HG03460 (cell line): ENCODE measurements around the gene UNC5C.

Experiments
- ATAC-seq: cut with Tn5 transposase; IDR thresholded peaks from one replicate; pipeline ENCODE4 v1.9.1; 2021; ENCODE audit not compliant: unreplicated experiment

Gene UNC5C

GRCh38 chr4:95410387-95410977 is 138.3 kb downstream of the UNC5C start:
- no peak for ATAC-seq

- ATAC-seq = no peak
Measured at GRCh38 chr4:95409750-95410149, 139.0 kb downstream of the UNC5C start.

DNA sequence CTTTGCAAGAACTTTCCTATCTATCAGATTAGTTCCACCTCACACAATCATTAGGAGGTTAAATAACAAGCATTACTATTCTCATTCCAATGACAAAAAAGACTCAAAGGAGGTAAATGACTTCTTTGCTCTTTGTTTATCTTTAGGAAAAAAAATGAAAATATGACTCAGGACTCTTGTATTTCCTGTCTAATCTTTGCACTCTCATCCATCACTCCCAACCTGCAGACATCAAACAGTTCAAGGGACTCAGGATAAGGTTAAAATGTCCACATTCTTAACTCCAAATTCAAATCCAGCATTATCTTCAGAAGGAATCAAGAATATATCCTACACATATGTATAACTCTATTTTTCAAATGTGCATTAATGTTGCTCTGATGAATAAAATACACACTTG is 139.6 kb downstream of the UNC5C start:
- ATAC-seq = no peak

GRCh38 chr4:95402299-95402698 is 146.5 kb downstream of the UNC5C start:
- ATAC-seq = no peak

GRCh38 chr4:95398217-95398616 is 150.6 kb downstream of the UNC5C start:
- ATAC-seq = no peak

DNA sequence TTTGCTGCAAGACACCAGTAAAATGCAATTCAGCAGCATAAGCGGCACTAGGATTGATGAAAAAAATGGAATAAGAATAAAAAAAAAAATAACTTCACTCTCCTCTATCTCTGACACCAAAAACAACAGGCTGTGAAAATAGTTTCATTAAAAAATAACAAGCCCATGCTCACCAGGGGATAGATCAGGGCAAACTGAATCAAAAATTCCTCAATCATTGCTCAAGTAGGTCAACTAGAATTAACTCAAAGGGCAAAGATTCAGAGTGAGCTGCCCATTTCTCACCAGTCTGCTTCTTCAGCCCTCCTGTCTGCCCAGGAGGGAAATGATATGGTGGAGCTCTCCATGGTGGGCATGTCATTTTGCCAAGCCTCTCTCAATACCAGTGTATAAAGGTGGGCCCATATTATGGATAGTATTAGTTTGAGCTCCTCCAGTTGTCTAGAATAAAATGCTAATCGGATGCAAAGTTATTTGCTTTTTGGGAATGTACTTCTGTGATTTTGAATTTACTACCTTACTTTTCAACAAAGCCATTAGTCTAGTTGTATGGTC is 153.9 kb downstream of the UNC5C start:
- no peak for ATAC-seq

- ATAC-seq = no peak
Measured at GRCh38 chr4:95393821-95394220, 155.0 kb downstream of the UNC5C start.

- no peak for ATAC-seq
Measured at GRCh38 chr4:95388911-95389310, 159.9 kb downstream of the UNC5C start.

GRCh38 chr4:95387719-95388118 is 161.1 kb downstream of the UNC5C start:
- ATAC-seq = no peak

DNA sequence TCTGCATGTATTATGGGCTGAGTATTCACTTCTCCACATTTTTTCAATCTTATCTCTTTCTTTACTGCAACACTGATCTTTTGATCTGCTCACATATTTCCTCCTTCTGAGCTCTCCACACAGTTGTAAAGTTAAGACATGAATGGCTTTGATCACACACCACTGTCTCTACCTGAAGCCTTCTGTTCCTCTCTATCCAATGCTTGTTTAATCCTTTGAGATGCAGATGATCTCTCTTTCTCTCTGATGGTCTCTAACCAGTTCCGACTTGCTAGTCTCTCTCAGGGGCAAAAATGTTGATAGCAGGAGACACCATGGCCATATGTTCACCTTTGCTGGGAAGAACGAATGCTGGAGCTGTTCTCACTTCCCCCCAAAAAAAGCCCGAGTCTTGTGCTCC is 162.4 kb downstream of the UNC5C start:
- ATAC-seq = no peak

DNA sequence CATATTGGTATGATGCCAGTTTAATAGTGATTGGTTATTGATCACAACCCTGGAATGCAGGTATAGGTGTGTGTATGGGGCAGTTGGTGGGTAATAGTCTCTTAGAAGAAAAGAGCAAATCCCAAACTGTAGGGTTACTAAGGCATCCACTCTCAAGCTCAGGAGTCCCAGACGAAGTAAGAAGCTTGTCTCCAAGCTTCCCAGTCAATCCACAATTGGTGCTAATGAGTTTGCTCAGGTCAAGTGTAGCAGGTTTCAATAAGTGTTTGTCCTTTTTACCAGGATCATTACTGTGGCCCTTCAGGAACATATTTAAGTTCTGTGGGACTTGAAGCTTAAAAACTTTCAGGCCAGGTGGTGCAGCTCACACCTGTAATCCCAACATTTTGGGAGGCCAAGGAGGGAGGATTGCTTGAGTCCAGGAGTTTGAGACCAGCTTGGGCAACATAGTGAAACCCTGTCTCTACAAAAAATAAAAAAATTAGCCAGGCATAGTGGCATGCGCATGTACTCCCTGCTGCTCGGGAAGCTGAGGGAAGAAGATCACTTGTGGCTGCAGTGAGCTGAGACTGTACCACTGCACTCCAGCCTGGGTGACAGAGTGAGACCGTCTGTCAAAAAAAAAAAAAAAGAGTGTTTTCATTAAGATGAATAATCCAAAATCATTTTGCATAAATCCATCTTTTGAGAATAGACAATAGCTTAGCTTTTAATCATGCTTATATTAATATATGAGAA is 166.8 kb downstream of the UNC5C start:
- no peak for ATAC-seq

GRCh38 chr4:95379633-95380032 is 169.1 kb downstream of the UNC5C start:
- no peak for ATAC-seq

GRCh38 chr4:95377366-95377900 is 171.3 kb downstream of the UNC5C start:
- ATAC-seq = no peak

- ATAC-seq = no peak
Measured at GRCh38 chr4:95371476-95372224, 177.1 kb downstream of the UNC5C start.

- ATAC-seq = no peak
Measured at GRCh38 chr4:95367824-95368223, 180.9 kb downstream of the UNC5C start.

DNA sequence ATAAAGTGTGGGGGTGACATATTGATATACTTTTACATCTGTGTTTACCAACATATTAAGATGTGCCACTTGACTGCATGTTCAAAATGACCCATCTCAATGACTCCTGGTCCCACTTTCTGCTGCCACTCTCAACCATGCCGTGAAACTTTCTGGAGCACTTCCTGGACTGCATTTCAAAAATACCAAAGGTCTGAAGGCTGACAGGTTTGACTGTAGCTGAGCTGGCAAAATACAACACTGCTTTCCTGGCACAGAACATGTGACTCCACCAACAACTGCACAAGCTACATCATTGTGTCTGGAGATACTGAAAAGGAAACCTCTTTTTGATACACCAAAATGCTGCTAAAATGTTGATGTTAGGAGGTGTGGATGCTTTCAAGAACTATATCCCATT is 184.8 kb downstream of the UNC5C start:
- ATAC-seq = no peak

DNA sequence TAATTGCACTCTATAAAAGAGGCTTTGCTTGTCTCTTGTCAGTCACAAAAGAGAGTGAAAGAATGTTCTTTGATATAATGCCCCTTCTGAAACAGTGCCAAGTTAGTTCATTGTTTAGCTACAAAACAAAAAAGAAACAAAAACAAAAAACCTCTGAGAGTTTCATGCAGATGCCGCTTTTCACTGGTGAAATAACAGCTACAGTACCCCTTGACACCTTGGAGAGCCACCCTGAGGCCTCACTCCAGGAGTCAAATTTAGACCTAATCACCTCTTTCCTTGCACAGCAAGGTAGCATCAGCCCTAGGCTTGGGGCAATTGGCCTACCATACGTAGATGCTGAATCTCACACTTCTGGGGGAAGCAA is 185.2 kb downstream of the UNC5C start:
- no peak for ATAC-seq

- no peak for ATAC-seq
Measured at GRCh38 chr4:95362906-95363558, 185.7 kb downstream of the UNC5C start.

- ATAC-seq = no peak
Measured at GRCh38 chr4:95362066-95362465, 186.7 kb downstream of the UNC5C start.

GRCh38 chr4:95361696-95361965 is 187.1 kb downstream of the UNC5C start:
- ATAC-seq = no peak

DNA sequence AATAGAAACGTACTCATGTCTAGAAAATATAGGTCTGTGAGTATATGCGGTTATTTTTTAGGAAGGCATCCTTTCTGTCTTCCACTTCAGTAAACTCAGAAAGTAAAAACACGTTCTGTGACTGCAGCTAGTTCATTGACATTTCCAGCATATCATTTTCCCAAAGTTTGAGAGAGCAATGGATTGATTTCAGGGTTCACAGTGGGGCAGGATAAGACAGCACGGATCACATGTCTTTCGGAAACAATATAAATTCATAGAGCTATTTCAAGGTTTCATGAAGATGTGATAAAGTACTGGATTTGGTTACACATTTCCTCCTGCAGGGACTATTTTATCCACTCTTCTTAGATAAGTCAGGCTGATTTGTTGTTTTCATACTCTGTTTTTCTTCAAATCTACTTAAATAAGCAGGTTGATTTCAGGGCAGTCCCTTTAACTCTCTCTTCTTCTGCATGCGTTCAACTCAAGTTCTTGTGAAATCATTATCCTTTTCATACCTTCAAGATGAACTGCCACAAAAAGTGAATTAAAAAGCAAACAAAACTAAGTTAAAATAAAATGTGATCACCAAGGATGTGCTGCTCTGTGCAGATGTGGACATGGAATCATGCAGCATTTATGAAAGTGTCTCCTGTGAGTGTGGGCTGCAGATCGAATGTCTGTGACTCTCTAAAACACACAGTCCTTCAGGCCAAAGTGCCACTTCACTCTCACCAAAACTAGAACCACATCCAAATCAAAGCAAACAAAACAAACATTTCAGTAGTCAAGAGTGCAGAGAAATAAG is 187.7 kb downstream of the UNC5C start:
- ATAC-seq = no peak
